Cardiac muscle cell (in vitro differentiated cells and primary cell): ENCODE measurements around the gene PEBP1. TPM values are rescaled to one million over a fixed set of nuclear protein-coding genes. Genes with fewer than 3 reads are reported as not detected.

Experiments used
- DNase-seq, 2 donors: peaks; one replicate each; pipeline versions ENCODE4 v3.0.0 to v3.0.0-alpha.2; 2010 to 2017; ENCODE audit warnings: low read depth in 1 of 2, low spot score in 1 of 2
- H3K27ac ChIP-seq: fragments of 200-600 bp; sonication (generic); 2 replicates; pipeline ENCODE4 v1.5.1; 2016
- H3K27me3 ChIP-seq: fragments of 200-600 bp; sonication (generic); 2 replicates; pipeline ENCODE4 v1.6.0; 2016; ENCODE audit warnings: control low read depth
- H3K36me3 ChIP-seq: fragments of 200-600 bp; sonication (generic); 2 replicates; pipeline ENCODE4 v1.5.1; 2016; ENCODE audit warnings: control low read depth
- H3K4me1 ChIP-seq: fragments of 200-600 bp; sonication (generic); 2 replicates; pipeline ENCODE4 v1.8.1; 2017; ENCODE audit warnings: low read depth, mild to moderate bottlenecking, mixed run types
- H3K4me3 ChIP-seq: fragments of 200-600 bp; sonication (generic); 2 replicates; pipeline ENCODE4 v1.5.1; 2016; ENCODE audit warnings: mild to moderate bottlenecking
- H3K9me3 ChIP-seq: fragments of 200-600 bp; sonication (generic); 2 replicates; pipeline ENCODE4 v1.5.1; 2017; ENCODE audit warnings: low read depth, mild to moderate bottlenecking, control low read depth
- polyA plus RNA-seq: library from polyadenylated mRNA; unstranded; fragments of >200 nt; fragmentation: Nextera tagmentation; extraction: Ambion mirVana; gene quantifications from 2 replicates; pipeline ENCODE4 v1.2.1, GENCODE V29; 2016
- total RNA-seq: library from RNA; depleted of rRNA; stranded (reverse); fragments of >200 nt; gene quantifications from 2 replicates; pipeline ENCODE4 v1.2.3, GENCODE V29; 2016
- TF ChIP-seq, protein P1 (sequence below): IDR thresholded peaks from 2 replicates; pipeline ENCODE4 v1.5.1; 2012; ENCODE audit warnings: low read depth, mild to moderate bottlenecking, low read length

The PEBP1 gene
- total and polyA plus RNA-seq, 2 experiments from 2014 or later, result 408 to 468 TPM

DNA sequence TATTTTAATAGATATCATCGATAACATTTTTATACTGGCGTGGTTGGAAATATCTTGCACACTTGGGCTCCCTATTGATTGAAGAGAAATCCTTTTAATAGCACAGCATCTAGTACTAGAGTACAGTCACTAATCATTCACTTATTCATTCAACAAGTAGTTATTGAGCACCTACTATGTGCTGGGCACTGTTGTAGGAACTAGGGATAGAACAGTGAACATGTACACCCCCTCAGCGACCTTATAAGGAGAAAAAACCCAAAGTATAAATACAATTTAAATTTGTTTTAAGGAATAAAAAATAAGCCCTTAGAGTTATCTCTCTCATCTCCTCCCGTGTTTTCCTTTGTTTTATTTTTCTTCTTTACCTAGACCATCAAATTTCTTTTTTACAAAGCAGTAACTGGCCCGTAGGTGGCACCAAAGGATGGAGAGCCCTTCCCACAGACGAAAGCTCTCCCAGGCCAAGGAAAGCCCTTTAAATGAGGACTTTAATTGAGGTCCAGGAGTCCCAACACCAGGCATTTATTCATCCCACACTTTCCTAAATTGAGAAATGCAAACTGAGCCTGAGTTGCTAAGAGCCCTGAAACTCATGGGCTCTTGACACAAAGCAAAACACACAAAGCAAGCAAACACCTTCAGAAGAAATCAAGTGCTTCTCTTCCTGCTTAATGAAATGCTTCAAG lies 29.0 kb downstream of the PEBP1 start:
- TF ChIP-seq, protein P1, sequence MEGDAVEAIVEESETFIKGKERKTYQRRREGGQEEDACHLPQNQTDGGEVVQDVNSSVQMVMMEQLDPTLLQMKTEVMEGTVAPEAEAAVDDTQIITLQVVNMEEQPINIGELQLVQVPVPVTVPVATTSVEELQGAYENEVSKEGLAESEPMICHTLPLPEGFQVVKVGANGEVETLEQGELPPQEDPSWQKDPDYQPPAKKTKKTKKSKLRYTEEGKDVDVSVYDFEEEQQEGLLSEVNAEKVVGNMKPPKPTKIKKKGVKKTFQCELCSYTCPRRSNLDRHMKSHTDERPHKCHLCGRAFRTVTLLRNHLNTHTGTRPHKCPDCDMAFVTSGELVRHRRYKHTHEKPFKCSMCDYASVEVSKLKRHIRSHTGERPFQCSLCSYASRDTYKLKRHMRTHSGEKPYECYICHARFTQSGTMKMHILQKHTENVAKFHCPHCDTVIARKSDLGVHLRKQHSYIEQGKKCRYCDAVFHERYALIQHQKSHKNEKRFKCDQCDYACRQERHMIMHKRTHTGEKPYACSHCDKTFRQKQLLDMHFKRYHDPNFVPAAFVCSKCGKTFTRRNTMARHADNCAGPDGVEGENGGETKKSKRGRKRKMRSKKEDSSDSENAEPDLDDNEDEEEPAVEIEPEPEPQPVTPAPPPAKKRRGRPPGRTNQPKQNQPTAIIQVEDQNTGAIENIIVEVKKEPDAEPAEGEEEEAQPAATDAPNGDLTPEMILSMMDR, result peak; percentile 67
- Histone ChIP-seq H3K27me3 (no peaks in the 10 kb centered on the region), H3K36me3 (peaks cover 11% of the 10 kb centered on the region), H3K4me1 (no peaks in the 10 kb centered on the region), H3K4me3 (no peak overlapping the region), H3K9me3 (no peaks in the 10 kb centered on the region), H3K27ac (no peak overlapping the region)
- peak; percentile 32 to 53 for DNase-seq

DNA sequence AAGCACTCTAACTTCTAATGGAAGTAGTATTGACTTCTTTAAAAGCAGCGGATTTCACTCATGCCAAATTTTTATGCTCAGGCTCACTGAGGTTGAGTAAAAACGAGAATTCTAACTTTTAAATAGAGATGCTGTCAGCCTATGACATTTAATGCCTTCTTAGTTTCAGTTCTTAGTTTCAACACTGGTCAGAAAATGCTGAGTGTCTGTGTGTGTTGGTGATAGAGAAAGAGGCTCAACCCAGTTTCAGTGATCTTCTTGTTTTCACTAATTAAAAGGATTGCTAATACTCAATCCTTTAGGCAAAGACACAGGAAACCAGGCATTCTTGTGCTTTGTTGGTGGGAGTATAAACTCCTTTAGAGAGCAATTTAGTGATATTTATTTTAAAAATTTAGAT lies 31.0 kb downstream of the PEBP1 start:
- Histone ChIP-seq H3K4me1 (no peaks in the 10 kb centered on the region), H3K4me3 (no peak overlapping the region), H3K27me3 (no peaks in the 10 kb centered on the region), H3K36me3 (peaks cover 4% of the 10 kb centered on the region), H3K27ac (no peak overlapping the region), H3K9me3 (no peaks in the 10 kb centered on the region)
- TF ChIP-seq, protein P1, result no peak
- no peak for DNase-seq

DNA sequence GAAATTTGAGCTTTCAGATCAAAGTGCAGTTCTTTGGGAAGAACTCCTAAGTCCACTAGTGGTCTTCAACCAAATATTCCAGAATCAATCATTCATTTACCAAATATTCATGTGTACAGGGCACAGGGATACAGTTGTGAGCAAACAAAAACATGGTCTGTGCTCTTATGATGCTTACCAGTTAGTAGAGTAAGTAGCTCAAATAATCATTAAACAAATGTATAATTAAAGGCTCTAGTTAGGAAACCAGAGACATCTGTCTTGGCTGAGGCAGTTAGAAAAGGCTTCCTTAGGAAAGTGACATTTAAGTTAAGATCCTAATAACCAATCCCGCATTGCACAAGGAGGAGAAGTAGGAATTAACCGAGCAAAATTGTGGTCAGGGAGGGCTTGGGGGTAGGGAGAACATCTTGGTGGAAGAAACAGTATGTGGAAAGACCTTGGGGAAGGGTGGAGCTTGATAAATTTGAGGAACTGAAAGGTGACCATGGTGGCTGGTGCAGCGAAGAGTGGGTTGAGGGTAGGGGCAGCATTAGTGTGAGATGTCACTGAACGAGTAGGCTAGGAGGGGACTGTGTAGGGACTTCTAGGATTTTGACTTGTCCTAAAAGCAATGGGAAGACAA lies 40.0 kb downstream of the PEBP1 start:
- no peak for DNase-seq
- TF ChIP-seq, protein P1, result no peak
- Histone ChIP-seq H3K36me3 (peaks cover 17% of the 10 kb centered on the region), H3K4me1 (no peaks in the 10 kb centered on the region), H3K27me3 (no peaks in the 10 kb centered on the region), H3K9me3 (no peaks in the 10 kb centered on the region), H3K4me3 (no peak overlapping the region), H3K27ac (no peak overlapping the region)

DNA sequence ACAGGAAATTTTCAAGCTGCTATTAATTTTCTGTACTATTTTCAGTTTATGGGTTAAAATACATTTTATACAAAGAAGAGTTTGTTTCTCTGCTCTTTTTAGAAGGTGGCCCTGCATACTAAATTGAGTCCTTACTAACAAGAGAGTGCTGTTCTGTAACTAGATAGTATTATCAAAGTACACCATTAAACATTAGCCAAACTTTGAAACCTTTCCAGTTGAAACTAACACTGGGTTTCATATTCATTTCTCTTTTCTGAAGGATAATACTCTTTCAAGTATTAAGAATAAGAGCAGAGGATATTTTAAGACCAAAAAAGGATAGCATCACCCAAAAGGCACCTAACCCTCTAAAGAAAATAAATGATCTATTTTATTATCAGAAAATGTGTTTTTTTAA lies 47.2 kb downstream of the PEBP1 start:
- DNase-seq, result no peak
- no peaks in the 10 kb centered on the region for H3K27me3 ChIP-seq
- H3K4me3 ChIP-seq, result no peak overlapping the region
- no peaks in the 10 kb centered on the region for H3K9me3 ChIP-seq
- H3K4me1 ChIP-seq, result no peaks in the 10 kb centered on the region
- TF ChIP-seq, protein P1, result no peak
- H3K27ac ChIP-seq, result no peak overlapping the region
- H3K36me3 ChIP-seq, result no peaks in the 10 kb centered on the region

DNA sequence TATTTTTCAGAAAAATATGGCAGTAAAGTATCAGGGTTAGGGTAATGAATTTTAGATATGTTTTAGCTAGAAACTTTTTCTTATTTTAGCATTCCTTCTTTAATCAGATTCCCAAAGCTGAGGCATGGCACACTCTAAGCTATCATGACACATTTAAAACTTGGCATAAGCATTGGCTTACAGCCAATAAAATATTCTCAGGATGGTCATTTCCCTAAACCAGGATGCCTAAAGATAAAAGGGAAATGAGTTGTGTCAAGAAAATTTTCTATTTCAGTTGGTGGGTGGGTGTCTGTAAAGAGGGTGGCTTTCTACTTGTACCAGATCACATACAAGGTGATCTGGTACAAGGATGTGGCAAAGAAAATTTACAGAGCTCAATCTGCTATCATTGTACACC lies 47.8 kb downstream of the PEBP1 start:
- Histone ChIP-seq H3K4me1 (peaks cover 4% of the 10 kb centered on the region), H3K27ac (no peak overlapping the region), H3K27me3 (no peaks in the 10 kb centered on the region), H3K9me3 (no peaks in the 10 kb centered on the region), H3K4me3 (no peak overlapping the region), H3K36me3 (no peaks in the 10 kb centered on the region)
- peak in 1 of 2 donors; percentile 11 for DNase-seq
- TF ChIP-seq, protein P1, result no peak
